K562 (cell line): ENCODE data around the gene KPNA1. TPM values are rescaled to one million over a fixed set of nuclear protein-coding genes. Genes with fewer than 3 reads are reported as not detected.

Experiments used
- ATAC-seq: fragments of 200-7000 bp; cut with Tn5 transposase; 3 replicates; pipeline ENCODE4 v1.9.1; 2020; ENCODE audit warnings: moderate library complexity
- Bru-seq: library from RNA; stranded (reverse); fragments of 400-500 nt; gene quantifications from one replicate; lab custom pipeline; 2021; lab: Mats Ljungman, UMichigan
- BruChase-seq, 2 experiments: library from RNA; stranded (reverse); fragments of 400-500 nt; gene quantifications; one replicate each; lab custom pipeline; 2021; lab: Mats Ljungman, UMichigan
- BruUV-seq: library from RNA; stranded (reverse); fragments of 400-500 nt; replicated peaks from 2 replicates; lab custom pipeline; 2021; lab: Mats Ljungman, UMichigan
- CTCF ChIA-PET: fragments of 300-600 bp; formaldehyde crosslinking; extraction: SDS; loops from one replicate; lab custom pipeline; 2021; ENCODE audit warnings: low intra/inter-chr PET ratio; lab: Yijun Ruan, JAX
- POLR2A ChIA-PET: fragments of 300-600, 350-650 bp; sonication (Branson Sonifier 250); formaldehyde crosslinking; extraction: SDS; loops from one replicate; lab custom pipeline; 2021; ENCODE audit warnings: antibody characterized with exemption, inconsistent platforms; lab: Yijun Ruan, JAX
- DNase-seq, 4 experiments: peaks; one replicate each; pipeline versions ENCODE4 v3.0.0 to v3.0.0-alpha.2; 2011 to 2018; ENCODE audit warnings: low spot score in 3 of 4, mixed read lengths in 3 of 4; ENCODE audit errors: extremely low read depth in 1 of 4
- FAIRE-seq: peaks from 2 replicates; lab custom pipeline; 2011; peaks lifted over from hg19 to GRCh38; lab: Jason Lieb, UNC
- H2AFZ ChIP-seq: 2 replicates; pipeline ENCODE4 v1.6.0; 2011; ENCODE audit warnings: low read depth, low read length, control low read depth, inconsistent platforms
- H3K27ac ChIP-seq: fragments of 200-600 bp; 3 replicates; pipeline ENCODE4 v1.8.0; 2011; ENCODE audit warnings: low read depth, mild to moderate bottlenecking, control low read depth, inconsistent platforms, low read length, moderate library complexity, mixed read lengths; ENCODE audit errors: extremely low read depth
- H3K27me3 ChIP-seq, 2 experiments: fragments of 300-600 bp in 1 of 2; 2 replicates in 1 of 2; 3 replicates in 1 of 2; pipeline versions ENCODE4 v1.6.0 to v1.8.0; 2011; ENCODE audit warnings: inconsistent platforms in 2 of 2, low read length in 2 of 2, mild to moderate bottlenecking in 1 of 2, mixed read lengths in 1 of 2, moderate library complexity in 1 of 2; ENCODE audit not compliant: control insufficient read depth in 2 of 2, insufficient read depth in 2 of 2
- H3K36me3 ChIP-seq: fragments of 300-600 bp; 3 replicates; pipeline ENCODE4 v1.8.0; 2011; ENCODE audit warnings: mild to moderate bottlenecking, low read length, inconsistent platforms; ENCODE audit not compliant: control insufficient read depth, insufficient read depth
- H3K4me1 ChIP-seq, 2 experiments: fragments of 200-600 bp in 1 of 2; replicated peaks in 1 of 2; 2 replicates in 1 of 2; 3 replicates in 1 of 2; pipeline versions ENCODE4 v1.5.1 to v1.8.0; 2011; ENCODE audit warnings: inconsistent platforms in 2 of 2, low read length in 2 of 2, mild to moderate bottlenecking in 1 of 2, mixed read lengths in 1 of 2, moderate library complexity in 1 of 2; ENCODE audit not compliant: control insufficient read depth in 2 of 2, insufficient read depth in 2 of 2
- H3K4me2 ChIP-seq: 2 replicates; pipeline ENCODE4 v1.6.1; 2011; ENCODE audit warnings: low read length, control low read depth, inconsistent platforms, mixed read lengths; ENCODE audit not compliant: insufficient read depth
- H3K4me3 ChIP-seq: fragments of 200-600 bp; sonication (generic), shearing (Covaris generic); 2 replicates; pipeline ENCODE4 v1.5.1; 2016; ENCODE audit warnings: control low read depth, inconsistent platforms
- H3K79me2 ChIP-seq: fragments of 200-600 bp; 3 replicates; pipeline ENCODE4 v1.8.0; 2011; ENCODE audit warnings: low read length, inconsistent platforms; ENCODE audit not compliant: control insufficient read depth, insufficient read depth
- H3K9ac ChIP-seq, 2 experiments: 2 replicates each; pipeline versions ENCODE4 v1.6.0 to v1.6.1; 2011; ENCODE audit warnings: low read depth in 2 of 2, low read length in 2 of 2, control low read depth in 1 of 2, inconsistent platforms in 1 of 2, mild to moderate bottlenecking in 1 of 2, mixed read lengths in 1 of 2; ENCODE audit not compliant: insufficient read depth in 1 of 2
- H3K9me1 ChIP-seq: one replicate; pipeline ENCODE4 v1.6.0; 2011; ENCODE audit warnings: inconsistent platforms, mild to moderate bottlenecking, low read length, moderate library complexity; ENCODE audit not compliant: control insufficient read depth, insufficient read depth
- H3K9me3 ChIP-seq: replicated peaks from 2 replicates; pipeline ENCODE4 v1.5.1; 2011; ENCODE audit warnings: low read depth, low read length, inconsistent platforms; ENCODE audit not compliant: control insufficient read depth, insufficient read depth
- H4K20me1 ChIP-seq: replicated peaks from 2 replicates; pipeline ENCODE4 v1.6.1; 2011; ENCODE audit warnings: low read length, inconsistent platforms, mixed read lengths; ENCODE audit not compliant: control insufficient read depth, insufficient read depth
- BRD4 ChIP-seq: fragments of 200-600 bp; sonication (generic); IDR thresholded peaks from 2 replicates; pipeline ENCODE4 v1.6.1; 2017; ENCODE audit warnings: inconsistent platforms
- CCNT2 ChIP-seq: IDR thresholded peaks from 2 replicates; pipeline ENCODE4 v1.6.1; 2011; ENCODE audit warnings: borderline replicate concordance, low read depth, mild to moderate bottlenecking, moderate library complexity, mixed read lengths, low read length; ENCODE audit not compliant: insufficient read length; ENCODE audit errors: extremely low read depth
- CTBP1 ChIP-seq: fragments of 450-650 bp; IDR thresholded peaks from 2 replicates; pipeline ENCODE4 v1.6.1; 2016; ENCODE audit warnings: borderline replicate concordance
- KAT8 ChIP-seq: fragments of 450-650 bp; IDR thresholded peaks from 2 replicates; pipeline ENCODE4 v1.6.1; 2016; ENCODE audit warnings: low read depth, mild to moderate bottlenecking
- L3MBTL2 ChIP-seq: fragments of 450-650 bp; IDR thresholded peaks from 2 replicates; pipeline ENCODE4 v1.6.1; 2016; ENCODE audit warnings: mild to moderate bottlenecking, moderate library complexity
- MAZ ChIP-seq, 2 experiments: fragments of 450-650 bp in 1 of 2; sonication (generic) in 1 of 2; formaldehyde crosslinking; IDR thresholded peaks in 1 of 2; conservative IDR thresholded peaks in 1 of 2; 2 replicates each; pipeline versions ENCODE4 v1.4.0 to v1.5.0; 2020; ENCODE audit warnings: mild to moderate bottlenecking in 1 of 2, missing genetic modification reagents in 1 of 2
- POLR2B ChIP-seq: fragments of 450-650 bp; IDR thresholded peaks from 2 replicates; pipeline ENCODE4 v1.6.1; 2018; ENCODE audit warnings: low read depth; ENCODE audit not compliant: partially characterized antibody
- RBM34 ChIP-seq: fragments of 200-400 bp; formaldehyde crosslinking; IDR thresholded peaks from 2 replicates; pipeline ENCODE4 v1.6.1; 2018; ENCODE audit warnings: low read length, borderline replicate concordance; ENCODE audit not compliant: insufficient read depth
- RNF2 ChIP-seq: sonication (generic); IDR thresholded peaks from 2 replicates; pipeline ENCODE4 v1.6.1; 2016
- SMAD4 ChIP-seq: fragments of 250-450 bp; sonication (Bioruptor Pico); conservative IDR thresholded peaks from 2 replicates; pipeline ENCODE4 v1.8.0; 2021; ENCODE audit warnings: inconsistent platforms, mild to moderate bottlenecking, moderate library complexity
- TARDBP ChIP-seq: fragments of 450-650 bp; IDR thresholded peaks from 2 replicates; pipeline ENCODE4 v1.6.1; 2016
- ZNF121 ChIP-seq: sonication (generic); formaldehyde crosslinking; conservative IDR thresholded peaks from 2 replicates; pipeline ENCODE4 v1.8.0; 2022; ENCODE audit warnings: missing genetic modification reagents
- ZNF143 ChIP-seq: sonication (generic); formaldehyde crosslinking; IDR thresholded peaks from 2 replicates; pipeline ENCODE4 v1.9.0; 2022; ENCODE audit warnings: mild to moderate bottlenecking, missing genetic modification reagents
- WGBS: fragments of 100-300 bp; shearing (Covaris generic); methylation state at CpG from one replicate; pipeline ENCODE4 v1.1.6; 2016; ENCODE audit warnings: low coverage, mixed read lengths; ENCODE audit not compliant: insufficient coverage; ENCODE audit errors: missing lambda C conversion rate; 5-methylcytosine and 5-hydroxymethylcytosine counted together
- in situ Hi-C: fragments of 300-500 bp; cut with MboI; formaldehyde crosslinking; loops from 4 replicates; pipeline ENCODE4 v1.15.0; 2018; ENCODE audit warnings: inconsistent platforms, mixed read lengths
- intact Hi-C: fragments of 100-400 bp; cut with micrococcal nuclease; formaldehyde crosslinking; loops from 2 replicates; pipeline ENCODE4 v1.14.2; 2022
- long read RNA-seq, 3 experiments: library from polyadenylated mRNA in 2 of 3; library from RNA in 1 of 3; unstranded in 2 of 3; stranded (forward) in 1 of 3; transcript quantifications; one replicate each; pipeline ENCODE4 v2.0.0, GENCODE V29; 2019 to 2022
- polyA minus RNA-seq, 3 experiments: library from RNA; depleted of rRNA, polyadenylated mRNA; stranded (reverse); fragments of >200 nt; gene quantifications; 2 replicates each; pipeline ENCODE4 v1.2.3, GENCODE V29; 2011
- polyA plus RNA-seq, 8 experiments: library from polyadenylated mRNA; depleted of rRNA in 4 of 8; stranded (reverse) in 5 of 8; unstranded in 3 of 8; fragments of >200 nt; fragmentation: Nextera tagmentation in 2 of 8; fragmentation: Illumina TruSeq in 1 of 8; extraction: Ambion mirVana in 2 of 8; extraction: Trizol in 1 of 8; gene quantifications; 2 replicates each; pipeline versions ENCODE4 v1.2.1 to v1.2.3, GENCODE V29; 2011 to 2014; ENCODE audit warnings: inconsistent platforms in 1 of 8, missing spikeins in 1 of 8
- total RNA-seq, 7 experiments: library from RNA; depleted of rRNA in 6 of 7; stranded (reverse); fragments of >200 nt in 6 of 7; fragmentation: Illumina TruSeq in 2 of 7; extraction: Trizol in 2 of 7; gene quantifications; 2 replicates each; pipeline versions ENCODE4 v1.2.1 to v1.2.3, GENCODE V29; 2011 to 2021; ENCODE audit warnings: low replicate concordance in 1 of 7
- TF ChIP-seq, protein P1 (sequence below): sonication (generic); formaldehyde crosslinking; IDR thresholded peaks from 2 replicates; pipeline ENCODE4 v1.8.0; 2022; ENCODE audit warnings: mild to moderate bottlenecking, missing genetic modification reagents
- TF ChIP-seq, protein P2 (sequence below): fragments of 250-450 bp; sonication (Bioruptor Pico); IDR thresholded peaks from 2 replicates; pipeline ENCODE4 v1.8.0; 2021; ENCODE audit warnings: moderate library complexity, mild to moderate bottlenecking, inconsistent platforms

Gene KPNA1
- 28.4 and 78.0 TPM in 2 replicates for total RNA-seq (2011; cell fraction: chromatin; rRNA removed; ENCODE audit: low replicate concordance)
- 11.2 and 15.4 TPM in 2 replicates for total RNA-seq (2011; cell fraction: nucleolus; rRNA removed)
- total RNA-seq (2011; cell fraction: nucleoplasm; rRNA removed): 30.3 and 42.8 TPM in 2 replicates
- total RNA-seq (2014; rRNA removed) (21.9 and 27.5 TPM in 2 replicates), total RNA-seq (2014; rRNA removed; fragmentation: Illumina TruSeq; extraction: Trizol) (40.9 and 47.3 TPM in 2 replicates), total RNA-seq (2015; rRNA removed; fragmentation: Illumina TruSeq; extraction: Trizol) (26.7 and 33.5 TPM in 2 replicates), total RNA-seq (2021) (51.4 and 53.8 TPM in 2 replicates), polyA plus RNA-seq (2011; rRNA removed) (33.1 and 44.1 TPM in 2 replicates), polyA plus RNA-seq (2014; fragmentation: Illumina TruSeq; extraction: Trizol) (47.0 and 51.9 TPM in 2 replicates), polyA plus RNA-seq (2014; fragmentation: Nextera tagmentation; extraction: Ambion mirVana) (10 to 100 TPM in 1 of 2 experiments, 1 to 10 TPM in 1; 9.3 to 11.7 TPM), polyA plus RNA-seq (2014; rRNA removed) (23.9 and 24.3 TPM in 2 replicates), polyA minus RNA-seq (2011; rRNA and poly(A)+ RNA removed) (52.4 and 53.3 TPM in 2 replicates), Bru-seq, nascent RNA (percentile 84 among the genes with signal in this experiment), BruChase-seq, experiment 1, labeled RNA remaining after a 2-hour chase (percentile 86 among the genes with signal in this experiment), BruChase-seq, experiment 2, labeled RNA remaining after a 6-hour chase (percentile 85 among the genes with signal in this experiment)
- polyA plus RNA-seq (2011; cell fraction: cytosol; rRNA removed): 25.6 and 28.2 TPM in 2 replicates
- 22.8 and 23.0 TPM in 2 replicates for polyA plus RNA-seq (2011; cell fraction: nucleus; rRNA removed)
- 18.4 and 26.6 TPM in 2 replicates for polyA plus RNA-seq (2012)
- 27.5 and 27.6 TPM in 2 replicates for polyA minus RNA-seq (2011; cell fraction: cytosol; rRNA and poly(A)+ RNA removed)
- 11.0 and 20.5 TPM in 2 replicates for polyA minus RNA-seq (2011; cell fraction: nucleus; rRNA and poly(A)+ RNA removed)
- long read RNA-seq, experiment 1, full-length matches to known transcripts: 152 of 218 reads
- long read RNA-seq, experiment 1, partial matches to known transcripts: 27 of 218 reads
- long read RNA-seq, experiment 1, other reads (novel, unspliced or antisense): 39 of 218 reads
- long read RNA-seq, experiment 2, full-length matches to known transcripts: 16 of 49 reads
- long read RNA-seq, experiment 2, partial matches to known transcripts: 9 of 49 reads
- long read RNA-seq, experiment 2, other reads (novel, unspliced or antisense): 24 of 49 reads
- long read RNA-seq, experiment 3, full-length matches to known transcripts: 26 of 35 reads
- long read RNA-seq, experiment 3, partial matches to known transcripts: 2 of 35 reads
- long read RNA-seq, experiment 3, other reads (novel, unspliced or antisense): 7 of 35 reads

DNA sequence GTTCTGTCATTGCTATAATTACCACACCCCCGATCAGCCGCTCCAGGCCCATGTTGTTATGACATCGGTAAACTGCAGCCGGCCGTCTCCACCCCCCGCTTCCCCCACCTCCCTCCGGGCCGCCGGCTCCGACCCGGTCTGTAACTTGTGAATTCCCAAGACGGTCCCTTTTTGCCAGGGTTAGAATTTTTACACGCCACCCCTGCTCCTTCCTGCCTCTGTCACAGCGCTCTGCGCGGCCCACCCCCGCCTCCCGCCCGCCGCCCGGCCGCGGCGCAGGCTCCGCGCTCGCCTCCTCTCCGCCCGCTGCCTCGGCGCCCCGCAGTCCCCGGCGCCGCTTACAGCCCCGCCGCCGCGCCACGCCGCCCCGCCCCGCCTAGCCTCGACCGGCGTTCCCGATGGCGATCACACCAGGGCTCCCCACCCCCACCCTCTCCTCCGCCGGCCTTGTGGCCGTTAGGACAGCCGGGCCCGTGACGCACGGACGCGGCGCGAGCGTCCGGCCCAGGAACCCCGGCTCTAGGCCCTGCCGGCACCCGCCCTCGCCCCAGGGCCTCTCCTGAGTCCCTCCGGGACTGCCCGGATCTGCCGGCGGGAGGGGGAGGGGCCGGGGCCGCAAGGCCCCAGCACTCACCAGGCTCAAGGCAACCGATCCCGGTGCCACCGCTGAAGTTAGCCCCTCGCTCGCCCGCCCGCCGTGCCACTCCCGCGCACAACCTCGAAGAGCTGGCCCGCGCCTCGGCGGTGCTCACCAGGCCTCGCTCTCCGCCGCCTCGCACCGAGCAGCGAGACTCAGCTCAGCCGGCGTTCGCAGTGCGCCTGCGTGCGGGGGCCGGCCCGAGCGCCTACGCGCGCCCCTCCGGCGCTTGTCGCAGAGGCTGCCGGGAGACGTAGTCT, at the start of gene KPNA1:
KPNA1 (minus strand) TSS at position 817 of the 897 bp plus-strand sequence. CDS start 18,374 bp downstream, outside the sequence.
- H3K4me1 ChIP-seq: peaks cover 8 to 11% of the 10 kb centered on the region in 2 experiments; a peak in 4 of 5 replicates
- no peaks in the 10 kb centered on the region for H3K9me1 ChIP-seq
- peak within 1 kb of the TSS; percentile 74 for H3K4me2 ChIP-seq
- H2AFZ ChIP-seq: peak within 1 kb of the TSS; percentile 97
- peak within 1 kb of the TSS; percentile 86 to 94 for H3K9ac ChIP-seq
- peaks cover 9% of the 10 kb centered on the region; the same call in 1 of the 2 replicates for H4K20me1 ChIP-seq
- intact Hi-C loops (loop anchor here (5.0 kb wide), 1 partner anchor 57 kb away; no protein-coding TSS in a partner anchor), in situ Hi-C loops (no loop called here)
- ChIA-PET CTCF (no interaction called here), POLR2A (interaction anchor here (0.9 to 1.4 kb wide), 4 partner anchors 10 to 514 kb away, joined by 3 read pairs; no protein-coding TSS in a partner anchor)
- FAIRE-seq: peak; percentile 84
- H3K27me3 ChIP-seq: no peaks in the 10 kb centered on the region
- ATAC-seq: peak; percentile 90
- peak within 1 kb of the TSS; percentile 96 for H3K27ac ChIP-seq
- peak; percentile 83 to 87 (median 85) for DNase-seq
- H3K79me2 ChIP-seq: peaks cover 52% of the 10 kb centered on the region
- BruUV-seq: no TSS peak
- H3K4me3 ChIP-seq: peak within 1 kb of the TSS; percentile 75
- WGBS: 0% methylated on average over 37 of the region's 109 CpGs
- H3K9me3 ChIP-seq: no peaks in the 10 kb centered on the region
- H3K36me3 ChIP-seq: no peaks in the 10 kb centered on the region
- TF ChIP-seq, protein P1, sequence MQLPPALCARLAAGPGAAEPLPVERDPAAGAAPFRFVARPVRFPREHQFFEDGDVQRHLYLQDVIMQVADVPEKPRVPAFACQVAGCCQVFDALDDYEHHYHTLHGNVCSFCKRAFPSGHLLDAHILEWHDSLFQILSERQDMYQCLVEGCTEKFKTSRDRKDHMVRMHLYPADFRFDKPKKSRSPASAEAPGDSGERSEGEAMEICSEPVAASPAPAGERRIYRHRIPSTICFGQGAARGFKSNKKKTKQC (CRISPR knock-in tag): peak; percentile 76
- TF ChIP-seq RBM34: peak; percentile 52; the same call in 1 of the 2 replicates
- peak; percentile 86 for TF ChIP-seq L3MBTL2
- TF ChIP-seq ZNF143 (CRISPR knock-in tag): peak; percentile 88
- TF ChIP-seq MAZ (CRISPR knock-in tag; conservative IDR thresholded peaks at IDR 0.05 in 1 of 2, IDR thresholded peaks at IDR 0.05 in 1 of 2): peak; percentile 39 to 67
- TF ChIP-seq CTBP1: peak; percentile 51
- peak; percentile 70 for TF ChIP-seq POLR2B
- TF ChIP-seq TARDBP: no peak
- peak; percentile 46; the same call in 1 of the 2 replicates for TF ChIP-seq RNF2
- TF ChIP-seq SMAD4 (CRISPR knock-in tag): peak; percentile 61; the same call in 1 of the 2 replicates
- peak; percentile 90; the same call in 1 of the 2 replicates for TF ChIP-seq BRD4
- TF ChIP-seq CCNT2: peak; percentile 72
- TF ChIP-seq ZNF121 (CRISPR knock-in tag): peak; percentile 99
- no peak for TF ChIP-seq KAT8
- TF ChIP-seq, protein P2, sequence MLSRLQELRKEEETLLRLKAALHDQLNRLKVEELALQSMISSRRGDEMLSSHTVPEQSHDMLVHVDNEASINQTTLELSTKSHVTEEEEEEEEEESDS (CRISPR knock-in tag): no peak
